GM15510 (cell line): ENCODE data around the gene TSPAN14.

Experiments used
- POLR2A ChIP-seq: IDR thresholded peaks from 3 replicates; pipeline ENCODE4 v1.6.1; 2011; ENCODE audit warnings: borderline replicate concordance; ENCODE audit not compliant: insufficient read length; ENCODE audit errors: extremely low read depth

The TSPAN14 gene

GRCh38 chr10:80539421-80540031 is 85.4 kb downstream of the TSPAN14 start:
- TF ChIP-seq POLR2A, result no peak

DNA sequence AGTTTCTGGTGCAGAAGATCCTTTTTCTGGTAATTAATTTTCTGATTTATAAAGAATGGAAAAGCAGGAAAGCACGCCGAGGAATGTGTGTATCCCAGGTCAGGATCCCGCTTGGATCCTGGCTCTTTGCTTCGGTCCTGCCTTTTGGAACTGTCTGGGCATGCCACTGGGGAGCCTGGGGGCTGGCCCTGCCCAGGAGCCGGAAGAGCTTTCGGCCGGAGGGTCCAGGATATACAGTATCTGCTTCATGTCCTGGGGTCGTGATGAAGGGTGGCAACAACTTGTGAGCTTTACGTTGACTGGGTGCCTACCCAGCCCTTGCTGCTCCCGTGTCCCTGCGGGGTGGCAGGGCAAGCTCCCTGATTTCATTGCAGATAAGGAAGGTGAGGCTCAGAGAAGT is 86.0 kb downstream of the TSPAN14 start:
- TF ChIP-seq POLR2A, result no peak

DNA sequence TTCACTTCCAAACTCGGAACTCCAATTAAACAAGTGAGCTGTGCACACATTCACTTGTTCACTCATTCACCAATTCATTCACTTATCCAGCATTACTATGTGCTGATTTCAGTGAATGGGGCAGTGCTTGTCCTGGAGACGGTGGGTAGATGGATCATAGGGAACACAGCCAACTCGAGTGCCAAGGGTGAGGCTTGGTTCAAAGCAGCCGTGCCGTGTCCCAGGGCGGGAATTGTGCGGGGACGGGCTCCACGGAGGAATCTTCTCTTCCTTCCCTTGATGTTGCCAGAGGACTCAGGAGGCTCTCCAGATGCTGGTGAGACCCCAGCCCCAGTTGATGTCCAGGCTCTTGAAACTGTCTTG is 86.5 kb downstream of the TSPAN14 start:
- no peak for TF ChIP-seq POLR2A

GRCh38 chr10:80540981-80541750 is 87.1 kb downstream of the TSPAN14 start:
- no peak for TF ChIP-seq POLR2A

GRCh38 chr10:80542053-80542452 is 87.9 kb downstream of the TSPAN14 start:
- TF ChIP-seq POLR2A, result no peak

GRCh38 chr10:80542652-80543318 is 88.7 kb downstream of the TSPAN14 start:
- no peak for TF ChIP-seq POLR2A

DNA sequence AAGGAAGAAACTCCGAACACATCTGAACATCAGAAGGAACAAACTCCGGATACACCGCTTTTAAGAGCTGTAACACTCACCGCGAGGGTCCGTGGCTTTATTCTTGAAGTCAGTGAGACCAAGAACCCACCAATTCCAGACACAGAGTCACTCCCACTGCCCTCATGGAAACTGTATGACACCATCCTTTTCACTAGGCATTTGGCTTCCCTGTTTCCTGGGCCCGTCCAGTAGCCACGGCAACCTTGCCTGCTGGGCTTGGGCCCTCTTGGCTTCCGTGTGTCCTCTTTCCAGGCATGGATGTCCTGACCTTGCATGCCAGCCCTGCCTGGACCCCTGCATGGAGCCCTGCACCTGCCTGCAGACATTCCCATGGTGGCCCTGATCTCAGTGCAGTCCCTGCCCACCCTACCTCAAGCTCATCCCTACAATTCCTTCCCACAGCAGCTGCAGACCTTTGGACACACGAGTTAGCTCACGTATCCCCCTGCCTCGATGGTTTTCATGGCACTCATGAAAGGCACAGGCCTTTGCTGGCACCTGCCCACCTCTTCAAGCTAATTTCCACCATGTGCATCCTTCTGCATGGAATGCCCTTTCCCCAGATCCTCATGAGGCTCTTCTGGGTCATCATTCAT is 90.3 kb downstream of the TSPAN14 start:
- no peak for TF ChIP-seq POLR2A

- no peak for TF ChIP-seq POLR2A
Observed at GRCh38 chr10:80545258-80545881, 91.3 kb downstream of the TSPAN14 start.

DNA sequence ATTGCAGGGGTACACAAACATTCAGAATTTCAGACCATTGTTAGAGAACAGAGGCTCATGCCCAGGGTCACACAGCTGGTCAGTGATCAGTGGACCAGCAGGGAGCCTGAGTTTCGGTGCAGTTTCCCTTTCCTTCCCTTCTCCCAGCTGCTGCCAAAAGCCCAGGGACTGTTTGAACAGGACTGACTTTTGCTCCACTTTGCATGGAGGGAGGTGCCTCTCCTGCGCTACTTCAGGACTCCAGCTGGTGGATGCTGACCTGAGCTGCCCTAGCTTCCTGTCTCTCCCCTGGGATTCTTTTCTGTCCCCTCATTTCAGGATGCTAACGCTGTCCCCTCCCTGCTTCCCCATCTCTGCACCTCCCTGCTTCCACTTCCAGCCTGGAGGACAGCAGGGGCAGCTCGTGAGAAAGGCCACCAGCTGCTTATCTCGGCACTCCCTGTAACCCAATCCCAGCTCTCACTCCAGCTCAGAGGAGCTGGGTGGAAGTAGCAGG is 98.1 kb downstream of the TSPAN14 start:
- TF ChIP-seq POLR2A, result no peak

GRCh38 chr10:80553436-80553835 is 99.3 kb downstream of the TSPAN14 start:
- no peak for TF ChIP-seq POLR2A

GRCh38 chr10:80554050-80554449 is 99.9 kb downstream of the TSPAN14 start:
- no peak for TF ChIP-seq POLR2A

GRCh38 chr10:80555415-80555814 is 101.3 kb downstream of the TSPAN14 start:
- no peak for TF ChIP-seq POLR2A

- TF ChIP-seq POLR2A, result no peak
Observed at GRCh38 chr10:80561950-80562349, 107.8 kb downstream of the TSPAN14 start.

GRCh38 chr10:80567292-80567691 is 113.2 kb downstream of the TSPAN14 start:
- no peak for TF ChIP-seq POLR2A
